Measurements from ENCODE around the gene IGLL5. TPM values are rescaled to one million over a fixed set of nuclear protein-coding genes. Genes with fewer than 3 reads are reported as not detected.

Gene IGLL5
- polyA plus RNA-seq, 1 of the 3 experiments (the other 2 are of a cell fraction) = not detected

DNA sequence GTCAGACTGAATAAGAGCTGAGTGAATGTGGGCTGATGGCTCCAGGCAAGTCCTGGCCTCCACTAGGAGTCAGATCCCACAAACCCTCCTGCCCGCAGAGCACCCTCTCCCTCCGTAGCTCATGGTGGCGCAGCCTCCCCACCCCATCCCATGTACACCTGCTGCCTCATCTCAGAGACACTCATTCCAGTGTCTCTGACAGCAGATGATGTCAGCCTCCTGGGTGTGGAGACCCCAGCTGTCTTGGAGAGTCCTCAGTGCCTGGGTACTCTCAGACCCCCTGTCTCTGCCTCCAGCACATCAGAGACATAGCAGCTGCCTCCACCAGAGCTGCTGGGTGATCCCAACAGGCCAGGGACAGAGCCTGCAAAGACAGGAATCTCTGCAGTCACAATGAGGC lies 9.5 kb downstream of the IGLL5 start:
- 40% methylated on average over 2 of the region's 3 CpGs for WGBS (ENCODE audit: low lambda C conversion rate)

More for the DNA sequence above, 9.5 kb downstream of the IGLL5 start:
- Histone ChIP-seq H3K4me1 (ENCODE audit: control insufficient read depth in 1 of 2, insufficient read depth in 2 of 2, low read depth in 1 of 2, low read length in 1 of 2) (no peaks in the 10 kb centered on the region), H2AFZ (ENCODE audit: low read depth) (no peak overlapping the region), H3K4me2 (no peak overlapping the region), H3K36me3 (replicated peaks in 1 of 2; ENCODE audit: control insufficient read depth in 1 of 2, insufficient read depth in 2 of 2, low read length in 1 of 2) (no peaks in the 10 kb centered on the region), H3K27me3 (ENCODE audit: insufficient read depth) (no peaks in the 10 kb centered on the region), H4K20me1 (ENCODE audit: insufficient read depth) (no peaks in the 10 kb centered on the region), H3K9me3 (no peaks in the 10 kb centered on the region), H3K9me2 (no peaks in the 10 kb centered on the region), H3K27ac (ENCODE audit: low read depth in 2 of 2, low read length in 1 of 2) (no peak overlapping the region), H3F3A (replicated peaks; ENCODE audit: insufficient read depth) (no peaks in the 10 kb centered on the region), H3K79me2 (ENCODE audit: insufficient read depth) (no peaks in the 10 kb centered on the region), H3K9ac (no peak overlapping the region), H3K4me3 (ENCODE audit: low read depth in 2 of 2, low read length in 1 of 2) (no peak overlapping the region)
- CTCF ChIA-PET = interaction anchor here (1.3 to 2.6 kb wide), 4 partner anchors 13 to 49 kb away, joined by 3 to 26 read pairs (median 5); no protein-coding TSS in a partner anchor
- POLR2A ChIA-PET = no interaction called here
- no peak for DNase-seq
- no peak for TF ChIP-seq SMC3 (IDR thresholded peaks at IDR 0.05; ENCODE audit: low read depth, low read length)
- no peak for TF ChIP-seq PBX3 (IDR thresholded peaks at IDR 0.05)
- no peak for TF ChIP-seq RCOR1 (IDR thresholded peaks at IDR 0.05; ENCODE audit: low read length)
- no peak for TF ChIP-seq REST (IDR thresholded peaks at IDR 0.05; ENCODE audit: low read depth, low read length)
- TF ChIP-seq, protein P1, sequence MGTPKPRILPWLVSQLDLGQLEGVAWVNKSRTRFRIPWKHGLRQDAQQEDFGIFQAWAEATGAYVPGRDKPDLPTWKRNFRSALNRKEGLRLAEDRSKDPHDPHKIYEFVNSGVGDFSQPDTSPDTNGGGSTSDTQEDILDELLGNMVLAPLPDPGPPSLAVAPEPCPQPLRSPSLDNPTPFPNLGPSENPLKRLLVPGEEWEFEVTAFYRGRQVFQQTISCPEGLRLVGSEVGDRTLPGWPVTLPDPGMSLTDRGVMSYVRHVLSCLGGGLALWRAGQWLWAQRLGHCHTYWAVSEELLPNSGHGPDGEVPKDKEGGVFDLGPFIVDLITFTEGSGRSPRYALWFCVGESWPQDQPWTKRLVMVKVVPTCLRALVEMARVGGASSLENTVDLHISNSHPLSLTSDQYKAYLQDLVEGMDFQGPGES (IDR thresholded peaks at IDR 0.05; ENCODE audit: low read depth, low read length) = no peak
- TF ChIP-seq USF2 (IDR thresholded peaks at IDR 0.05; ENCODE audit: borderline replicate concordance, low read depth, low read length) = no peak
- TF ChIP-seq CTCF (IDR thresholded peaks at IDR 0.05) = no peak
- no peak for TF ChIP-seq USF1 (IDR thresholded peaks at IDR 0.05; ENCODE audit: borderline replicate concordance, low read depth)
- TF ChIP-seq ELF1 (IDR thresholded peaks at IDR 0.05) = no peak
- no peak for TF ChIP-seq SIN3A (IDR thresholded peaks at IDR 0.05; ENCODE audit: borderline replicate concordance, low read depth, low read length)
- no peak for TF ChIP-seq GATA2 (CRISPR knock-in tag; IDR thresholded peaks at IDR 0.05)
- no peak for TF ChIP-seq TAF1 (IDR thresholded peaks at IDR 0.05; ENCODE audit: borderline replicate concordance, low read depth, low read length)
- TF ChIP-seq YY1 (IDR thresholded peaks at IDR 0.05; ENCODE audit: low read depth) = no peak
- TF ChIP-seq TEAD4 (IDR thresholded peaks at IDR 0.05; ENCODE audit: borderline replicate concordance, insufficient read depth) = no peak
- TF ChIP-seq FOXJ3 (CRISPR knock-in tag; IDR thresholded peaks at IDR 0.05) = no peak

All from SK-N-SH (cell line).